Fibroblast of skin of left biceps (primary cell): Measurements from ENCODE around the gene ZGPAT.

Source experiments
- DNase-seq, 2 experiments: peaks; one replicate each; pipeline ENCODE4 v3.0.0-alpha.2; 2013; ENCODE audit warnings: low read depth in 2 of 2

Gene ZGPAT

DNA sequence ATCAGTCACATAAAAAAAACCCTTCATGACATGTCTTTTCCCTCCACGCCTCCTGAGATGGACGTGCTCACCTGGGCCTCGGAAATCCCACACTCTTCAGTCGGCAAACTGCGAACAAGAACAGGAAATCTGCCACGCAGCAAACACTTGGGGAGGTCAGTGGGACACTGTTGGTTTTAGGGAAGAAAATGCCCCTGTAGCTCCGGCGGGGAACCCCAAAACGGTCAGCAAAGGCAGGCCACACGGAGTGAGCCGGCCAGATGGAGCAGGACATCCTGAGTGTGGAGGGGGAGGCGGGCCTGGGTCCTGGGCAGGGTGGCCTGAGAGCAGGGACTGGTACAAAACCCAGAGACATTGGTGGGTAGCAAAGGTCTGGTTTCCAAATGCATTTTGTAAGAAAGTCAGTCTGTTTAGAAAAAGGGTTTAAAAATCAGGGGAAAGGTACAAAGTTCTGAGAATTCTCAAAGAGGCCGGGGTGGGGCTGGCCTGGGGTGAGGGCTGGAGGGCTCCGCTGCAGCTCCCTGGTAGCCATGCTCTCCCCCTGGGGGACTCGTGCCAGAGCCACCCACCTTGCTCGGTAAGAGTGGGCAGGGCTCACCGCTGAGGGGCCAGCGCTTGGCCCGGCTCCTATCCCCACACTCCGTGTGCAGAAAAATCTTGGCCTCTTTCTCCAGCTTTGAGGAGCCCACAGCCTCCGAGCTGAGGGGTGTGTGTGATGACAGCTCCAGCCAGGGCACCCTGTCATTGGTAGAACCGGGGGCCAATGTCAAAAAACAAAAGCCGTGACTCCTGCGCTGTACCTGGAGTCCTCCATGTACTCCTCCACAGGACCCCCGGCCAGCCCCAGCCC is 37.0 kb downstream of the ZGPAT start:
- no peak for DNase-seq

DNA sequence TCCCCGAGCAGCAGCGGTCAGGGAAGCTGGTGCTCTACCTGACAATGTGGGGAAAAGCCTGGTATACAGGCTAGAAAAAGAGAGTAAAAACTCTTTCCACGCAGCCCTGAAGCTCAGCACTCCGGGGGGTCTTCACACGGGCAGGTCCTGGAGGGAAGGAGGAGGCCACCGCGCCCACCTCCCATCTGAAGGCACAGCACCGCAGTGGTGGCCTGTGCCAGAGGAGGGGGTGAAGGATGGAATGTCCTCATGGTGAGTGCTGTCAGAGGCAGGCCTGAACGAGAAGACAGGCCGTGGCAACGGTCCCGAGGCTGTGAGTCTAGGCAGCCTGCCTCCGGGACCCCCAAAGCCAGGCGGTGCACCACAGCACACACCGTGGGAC is 37.6 kb downstream of the ZGPAT start:
- DNase-seq: no peak

GRCh38 chr20:63745961-63746731 is 38.3 kb downstream of the ZGPAT start:
- DNase-seq: no peak

- no peak for DNase-seq
Observed at GRCh38 chr20:63746751-63747315, 39.0 kb downstream of the ZGPAT start.

GRCh38 chr20:63747622-63748069 is 39.8 kb downstream of the ZGPAT start:
- DNase-seq: no peak

DNA sequence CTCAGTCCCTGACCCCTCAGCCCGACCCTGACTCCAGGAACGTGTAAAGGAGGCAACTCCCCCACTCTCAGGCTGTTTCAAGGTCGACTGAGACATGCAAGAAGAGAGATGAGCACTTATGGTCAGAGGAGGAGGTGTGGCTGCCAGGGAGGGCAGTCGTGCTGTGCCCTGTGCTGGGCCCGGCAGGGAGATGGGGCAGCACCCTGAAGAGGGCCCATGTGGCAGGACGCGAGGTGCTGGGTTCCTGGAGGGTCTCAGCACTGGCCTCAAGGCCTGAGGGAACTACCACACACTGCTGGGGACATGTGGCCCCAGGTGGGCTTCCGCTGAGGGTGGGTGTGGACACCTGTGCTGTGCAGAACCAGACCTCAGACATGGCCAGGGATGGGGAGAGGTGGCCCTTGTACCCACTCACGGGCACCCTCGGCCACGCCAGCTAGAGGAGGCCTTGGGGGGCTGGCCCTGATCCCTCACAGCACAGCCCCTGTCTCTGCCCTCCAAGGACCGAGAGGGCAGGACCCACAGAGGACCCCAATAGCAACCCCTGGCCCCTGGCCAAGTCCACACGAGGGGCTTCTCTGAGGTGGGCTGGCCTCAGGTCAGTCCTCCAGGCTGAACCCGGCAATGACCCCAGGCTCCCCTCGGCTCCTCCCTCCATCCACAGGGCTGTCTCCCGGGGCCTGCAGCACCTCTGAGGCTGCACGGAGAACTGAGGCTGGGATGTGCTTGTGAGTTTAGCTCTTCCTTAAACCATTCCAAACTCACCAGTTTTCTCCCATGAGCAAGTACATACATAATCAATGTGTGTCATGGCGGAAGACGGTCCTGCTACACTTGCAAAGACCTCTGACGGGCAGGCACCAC is 40.5 kb downstream of the ZGPAT start:
- no peak for DNase-seq

DNA sequence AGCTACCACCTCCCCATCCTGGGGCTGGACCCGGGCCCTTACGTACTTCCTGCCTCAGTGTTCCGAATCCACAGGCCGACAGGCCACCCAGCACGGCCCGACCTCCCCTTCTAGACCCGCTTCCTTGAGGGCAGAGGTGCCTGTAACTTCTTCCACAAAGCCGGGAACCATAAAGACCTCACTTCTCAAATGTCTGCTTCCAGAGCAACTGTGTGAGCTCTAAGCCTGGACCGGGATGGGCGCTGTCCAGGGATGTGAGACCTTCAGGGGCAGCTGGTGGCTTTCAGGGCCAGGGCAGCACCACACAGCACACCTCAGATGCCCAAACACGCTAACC is 41.1 kb downstream of the ZGPAT start:
- DNase-seq: no peak

- no peak for DNase-seq
Observed at GRCh38 chr20:63749597-63750508, 42.0 kb downstream of the ZGPAT start.

- no peak for DNase-seq
Observed at GRCh38 chr20:63750807-63751470, 43.1 kb downstream of the ZGPAT start.

GRCh38 chr20:63751471-63752271 is 43.8 kb downstream of the ZGPAT start:
- no peak for DNase-seq

- DNase-seq: no peak
Observed at GRCh38 chr20:63752411-63753101, 44.7 kb downstream of the ZGPAT start.

DNA sequence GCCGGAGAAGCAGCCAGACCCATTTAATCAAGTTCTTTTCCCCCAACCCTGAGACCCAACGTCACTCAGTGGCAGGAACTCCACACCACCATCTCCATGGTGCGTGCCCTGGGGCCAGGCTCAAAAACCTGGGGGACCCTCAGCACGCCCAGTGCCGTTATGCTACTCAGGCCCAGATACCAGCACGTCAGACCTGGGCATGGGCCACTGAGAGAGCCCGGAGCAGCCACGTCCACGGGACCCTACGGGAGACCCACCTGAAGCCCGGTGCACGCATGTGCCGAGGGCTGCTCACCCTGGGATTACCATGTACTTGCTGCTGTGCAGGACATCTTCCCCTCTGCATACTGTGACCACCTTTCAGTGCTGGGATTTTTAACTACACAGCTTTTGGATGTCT is 45.5 kb downstream of the ZGPAT start:
- no peak for DNase-seq

DNA sequence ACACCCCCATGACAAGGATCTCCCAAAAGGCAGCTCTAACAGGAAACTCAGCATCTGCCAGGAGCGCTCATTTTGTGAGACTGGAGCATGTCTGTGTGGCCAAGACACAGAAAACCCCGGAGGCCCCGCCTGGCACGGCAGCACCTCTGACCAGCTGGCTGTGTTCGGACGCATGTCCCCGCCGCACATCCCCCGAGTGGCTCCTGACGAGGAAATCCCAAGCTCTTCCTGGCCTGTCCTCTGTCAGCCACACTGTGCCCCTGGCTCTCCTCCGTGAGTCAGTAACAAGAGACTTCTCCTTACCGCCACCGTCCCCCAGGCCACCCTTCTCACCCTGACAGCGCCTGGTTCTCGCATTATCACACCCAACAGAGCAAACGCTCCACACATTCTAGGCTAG is 46.2 kb downstream of the ZGPAT start:
- no peak for DNase-seq

- DNase-seq: no peak
Observed at GRCh38 chr20:63755933-63756647, 48.3 kb downstream of the ZGPAT start.

DNA sequence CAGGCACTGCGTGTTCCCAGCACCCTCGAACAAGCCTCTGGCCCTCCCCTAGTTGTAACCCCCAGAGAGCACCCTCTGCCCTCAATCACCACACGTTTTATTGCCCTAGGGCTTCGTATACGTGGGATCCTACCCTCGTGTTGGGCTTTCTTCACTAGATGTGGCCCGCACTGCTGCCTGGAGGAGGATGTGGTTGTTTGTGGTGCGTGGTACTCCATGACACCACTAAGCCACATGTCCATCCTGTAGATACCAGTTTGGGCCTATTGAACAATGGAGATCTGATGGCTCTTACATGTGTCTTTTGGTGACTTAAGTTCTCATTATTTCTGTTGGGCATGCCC is 48.8 kb downstream of the ZGPAT start:
- no peak for DNase-seq

DNA sequence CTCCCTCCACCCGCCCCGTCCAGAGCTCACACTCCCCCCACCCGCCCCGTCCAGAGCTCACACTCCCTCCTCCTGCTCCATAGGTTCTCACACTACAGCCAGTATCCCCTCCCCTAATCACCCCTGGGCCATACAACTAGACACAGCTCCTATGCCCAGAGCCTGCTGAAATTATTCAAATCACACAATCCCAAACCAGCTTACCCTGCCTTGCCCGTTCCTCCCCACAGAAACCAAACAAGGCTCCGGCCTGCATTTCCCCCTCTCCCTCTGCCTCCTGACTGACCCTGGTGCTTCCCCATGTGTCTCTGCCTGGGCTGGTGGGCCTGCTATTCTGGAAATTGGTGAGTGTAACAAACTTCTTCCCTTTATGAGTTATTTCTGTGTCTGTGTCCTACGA is 50.3 kb downstream of the ZGPAT start:
- DNase-seq: no peak

DNA sequence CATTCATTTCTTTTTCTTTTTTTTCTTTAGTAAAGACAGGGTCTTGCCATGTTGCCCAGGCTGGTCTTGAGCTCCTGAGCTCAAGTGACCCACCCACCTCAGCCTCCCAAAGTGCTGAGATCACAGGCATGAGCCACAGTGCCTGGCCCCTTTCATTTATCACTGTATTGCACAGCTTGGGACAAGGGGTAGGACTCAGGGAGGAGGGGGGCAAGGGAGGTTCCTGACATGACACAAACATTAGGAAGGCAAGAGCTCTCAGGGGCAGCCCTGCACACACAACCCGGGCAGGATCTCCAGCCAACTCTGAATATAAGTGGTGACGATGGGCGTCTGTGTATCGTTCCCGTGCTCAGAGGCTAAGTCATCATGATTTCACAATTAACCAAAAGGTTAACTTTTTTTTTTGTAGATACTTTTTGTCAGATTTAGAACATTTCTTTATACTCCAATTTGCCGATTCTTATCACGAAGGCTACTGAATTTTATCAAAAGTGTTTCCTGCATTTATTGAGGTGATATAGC is 51.6 kb downstream of the ZGPAT start:
- no peak for DNase-seq
